HCT116 (cell line): ENCODE results near the gene GARS1. TPM values are rescaled to one million over a fixed set of nuclear protein-coding genes. Genes with fewer than 3 reads are reported as not detected.

ENCODE experiments used
- ATAC-seq: fragments of 200-7000 bp; cut with Tn5 transposase; 2 replicates; pipeline ENCODE4 v1.9.1; 2020; ENCODE audit warnings: mild to moderate bottlenecking, moderate library complexity
- BruUV-seq: library from RNA; stranded (reverse); fragments of 400-500 nt; replicated peaks from 2 replicates; lab custom pipeline; 2021; lab: Mats Ljungman, UMichigan
- CTCF ChIA-PET: fragments of 300-600 bp; sonication (Branson Sonifier 250); formaldehyde crosslinking; loops from one replicate; lab custom pipeline; 2021; ENCODE audit warnings: antibody characterized with exemption; lab: Charles Lee
- POLR2A ChIA-PET: fragments of 300-600, 350-600 bp; sonication (Branson Sonifier 250); formaldehyde crosslinking; loops from one replicate; lab custom pipeline; 2021; ENCODE audit warnings: antibody characterized with exemption; lab: Charles Lee
- RAD21 ChIA-PET, 2 experiments: fragments of 300-600 bp; sonication (Branson Sonifier 250); formaldehyde crosslinking; loops; one replicate each; lab custom pipeline; 2023; ENCODE audit warnings: low total read pairs in 2 of 2; ENCODE audit not compliant: uncharacterized antibody in 2 of 2, unreplicated experiment in 2 of 2, low non-redundant PET in 1 of 2; lab: Charles Lee
- DNase-seq: peaks from one replicate; pipeline ENCODE4 v3.0.0-alpha.2; 2010; ENCODE audit warnings: low read depth, low spot score
- H2AFZ ChIP-seq: fragments of 200-600 bp; shearing (Covaris generic), sonication (generic); 2 replicates; pipeline ENCODE4 v1.6.1; 2017; ENCODE audit warnings: low read depth, mixed run types, mixed read lengths, antibody characterized with exemption, low read length; ENCODE audit not compliant: poor library complexity, severe bottlenecking
- H3K27ac ChIP-seq: 2 replicates; pipeline ENCODE4 v1.5.1; 2012; ENCODE audit warnings: low read depth, low read length
- H3K27me3 ChIP-seq: fragments of 200-600 bp; sonication (generic); 2 replicates; pipeline ENCODE4 v1.6.1; 2016; ENCODE audit warnings: mixed run types, low read length, mixed read lengths; ENCODE audit not compliant: insufficient read depth
- H3K36me3 ChIP-seq, 2 experiments: fragments of 200-500 bp in 1 of 2; fragments of 200-600 bp in 1 of 2; sonication (Bioruptor generic) in 1 of 2; sonication (generic) in 1 of 2; 2 replicates each; pipeline versions ENCODE4 v1.5.1 to v1.6.1; 2014 to 2016; ENCODE audit warnings: low read length in 2 of 2, inconsistent platforms in 1 of 2, mixed read lengths in 1 of 2, mixed run types in 1 of 2; ENCODE audit not compliant: insufficient read depth in 2 of 2, control insufficient read depth in 1 of 2
- H3K4me1 ChIP-seq, 2 experiments: fragments of 200-600 bp in 1 of 2; sonication (generic) in 1 of 2; 2 replicates each; pipeline versions ENCODE4 v1.5.1 to v1.6.1; 2012 to 2017; ENCODE audit warnings: low read length in 2 of 2, inconsistent platforms in 1 of 2, mild to moderate bottlenecking in 1 of 2, mixed read lengths in 1 of 2, mixed run types in 1 of 2, moderate library complexity in 1 of 2; ENCODE audit not compliant: insufficient read depth in 2 of 2, control insufficient read depth in 1 of 2
- H3K4me2 ChIP-seq: fragments of 200-600 bp; sonication (generic); 2 replicates; pipeline ENCODE4 v1.6.1; 2017; ENCODE audit warnings: mixed run types, low read length, mixed read lengths
- H3K4me3 ChIP-seq, 2 experiments: fragments of 200-600 bp in 1 of 2; sonication (generic) in 1 of 2; replicated peaks in 1 of 2; 2 replicates each; pipeline ENCODE4 v1.5.1; 2011 to 2016; ENCODE audit warnings: low read length in 2 of 2, control low read depth in 1 of 2, low read depth in 1 of 2, mild to moderate bottlenecking in 1 of 2, mixed read lengths in 1 of 2, mixed run types in 1 of 2
- H3K79me2 ChIP-seq: fragments of 200-600 bp; sonication (generic); 2 replicates; pipeline ENCODE4 v1.6.1; 2017; ENCODE audit warnings: mild to moderate bottlenecking, mixed run types, low read length, moderate library complexity, mixed read lengths; ENCODE audit not compliant: insufficient read depth
- H3K9ac ChIP-seq: fragments of 200-600 bp; sonication (generic); 2 replicates; pipeline ENCODE4 v1.6.1; 2016; ENCODE audit warnings: low read length, mixed read lengths
- H3K9me2 ChIP-seq: fragments of 200-600 bp; sonication (generic), shearing (Covaris generic); 2 replicates; pipeline ENCODE4 v1.6.1; 2017; ENCODE audit warnings: mixed run types, mild to moderate bottlenecking, moderate library complexity; ENCODE audit not compliant: insufficient read depth
- H3K9me3 ChIP-seq, 2 experiments: fragments of 200-500 bp in 1 of 2; fragments of 200-600 bp in 1 of 2; sonication (Bioruptor generic) in 1 of 2; sonication (generic) in 1 of 2; 2 replicates each; pipeline ENCODE4 v1.6.1; 2014 to 2017; ENCODE audit warnings: low read length in 2 of 2, mixed read lengths in 2 of 2, inconsistent platforms in 1 of 2, low read depth in 1 of 2, mild to moderate bottlenecking in 1 of 2, mixed run types in 1 of 2, moderate library complexity in 1 of 2; ENCODE audit not compliant: control insufficient read depth in 1 of 2, insufficient read depth in 1 of 2
- H4K20me1 ChIP-seq: fragments of 200-600 bp; sonication (generic), shearing (Covaris generic); 2 replicates; pipeline ENCODE4 v1.6.1; 2017; ENCODE audit warnings: mixed run types, mild to moderate bottlenecking, moderate library complexity; ENCODE audit not compliant: insufficient read depth
- CBX3 ChIP-seq: IDR thresholded peaks from 2 replicates; pipeline ENCODE4 v1.6.1; 2012; ENCODE audit warnings: low read depth
- CEBPB ChIP-seq: IDR thresholded peaks from 2 replicates; pipeline ENCODE4 v1.6.1; 2012; ENCODE audit warnings: low read depth
- EGR1 ChIP-seq: IDR thresholded peaks from 2 replicates; pipeline ENCODE4 v1.6.1; 2012; ENCODE audit warnings: low read depth
- EZH2 ChIP-seq: fragments of 200-600 bp; sonication (generic); IDR thresholded peaks from 2 replicates; pipeline ENCODE4 v1.6.1; 2017; ENCODE audit warnings: antibody characterized with exemption, mixed run types
- JUND ChIP-seq: IDR thresholded peaks from 2 replicates; pipeline ENCODE4 v1.6.1; 2012
- REST ChIP-seq: IDR thresholded peaks from 2 replicates; pipeline ENCODE4 v1.6.1; 2012; ENCODE audit warnings: low read depth
- SIN3A ChIP-seq: IDR thresholded peaks from 2 replicates; pipeline ENCODE4 v1.6.1; 2012; ENCODE audit warnings: low read depth
- SP1 ChIP-seq: IDR thresholded peaks from 2 replicates; pipeline ENCODE4 v1.6.1; 2012; ENCODE audit warnings: low read depth
- TCF7L2 ChIP-seq: IDR thresholded peaks from 2 replicates; pipeline ENCODE4 v1.7.0; 2011; ENCODE audit warnings: borderline replicate concordance, inconsistent platforms; ENCODE audit not compliant: insufficient read depth, insufficient read length; ENCODE audit errors: extremely low read depth
- YY1 ChIP-seq: IDR thresholded peaks from 2 replicates; pipeline ENCODE4 v1.6.1; 2011; ENCODE audit warnings: low read length, low read depth, moderate library complexity, mild to moderate bottlenecking; ENCODE audit not compliant: insufficient replicate concordance; ENCODE audit errors: extremely low read depth
- ZBTB33 ChIP-seq: IDR thresholded peaks from 2 replicates; pipeline ENCODE4 v1.6.1; 2011; ENCODE audit warnings: mild to moderate bottlenecking, low read length, moderate library complexity; ENCODE audit not compliant: insufficient replicate concordance; ENCODE audit errors: extremely low read depth
- ZFX ChIP-seq: fragments of 450-650 bp; IDR thresholded peaks from 2 replicates; pipeline ENCODE4 v1.6.1; 2017
- ZNF274 ChIP-seq: fragments of 200-500 bp; sonication (Bioruptor generic); IDR thresholded peaks from 2 replicates; pipeline ENCODE4 v1.6.1; 2014; ENCODE audit warnings: mild to moderate bottlenecking, low read depth, low read length, inconsistent platforms
- intact Hi-C: fragments of 100-400 bp; cut with micrococcal nuclease; formaldehyde crosslinking; loops from 2 replicates; pipeline ENCODE4 v1.10.0; 2022
- total RNA-seq: library from RNA; stranded (reverse); gene quantifications from one replicate; pipeline ENCODE4 v1.2.1, GENCODE V29; 2021; ENCODE audit not compliant: unreplicated experiment

Gene GARS1
- total RNA-seq, 1 experiment from 2014 or later = 329 TPM

GRCh38 chr7:30665449-30665848, 70.8 kb downstream of the GARS1 start:
- Histone ChIP-seq H4K20me1 (no peaks in the 10 kb centered on the region), H3K27me3 (peaks cover 10% of the 10 kb centered on the region; the same call in 1 of the 2 replicates), H3K36me3 (no peaks in the 10 kb centered on the region), H3K27ac (no peak overlapping the region), H3K4me2 (no peak overlapping the region), H3K79me2 (no peaks in the 10 kb centered on the region), H3K9me3 (no peaks in the 10 kb centered on the region), H3K4me1 (no peaks in the 10 kb centered on the region), H2AFZ (no peak overlapping the region), H3K9ac (no peak overlapping the region), H3K4me3 (no peak overlapping the region), H3K9me2 (no peaks in the 10 kb centered on the region)
- DNase-seq = no peak
- ChIA-PET RAD21 (no interaction called here), CTCF (no interaction called here), POLR2A (no interaction called here)
- ATAC-seq = peak; percentile 21; the same call in 1 of the 2 replicates
- intact Hi-C loops = no loop called here
- no TSS peak for BruUV-seq
- TF ChIP-seq EZH2 (no peak), ZFX (no peak), TCF7L2 (no peak), CBX3 (no peak), CEBPB (no peak), JUND (no peak), SIN3A (no peak), REST (no peak), SP1 (no peak), EGR1 (no peak), YY1 (no peak), ZBTB33 (no peak), ZNF274 (no peak)
